B cell (primary cell): ENCODE results near the gene PNPLA6.

ENCODE experiments used
- CTCF ChIP-seq: fragments of 200-600 bp; IDR thresholded peaks from one replicate; pipeline ENCODE4 v1.8.0; 2022; ENCODE audit warnings: antibody characterized with exemption, mild to moderate bottlenecking
- EZH2 ChIP-seq: IDR thresholded peaks from 2 replicates; pipeline ENCODE4 v1.6.1; 2012; ENCODE audit warnings: borderline replicate concordance, low read depth, mild to moderate bottlenecking, moderate library complexity, low read length; ENCODE audit not compliant: insufficient read depth, poor library complexity, severe bottlenecking

- TF ChIP-seq CTCF (no peak), EZH2 (no peak)
Measured at GRCh38 chr19:7516333-7516732, 19.2 kb upstream of the PNPLA6 start.
